ENCODE results near the gene CA5A.
"Not testable (repeated sequence)": the region's sequence is repeated elsewhere in the genome, so short reads cannot be mapped to it uniquely, and the experiment has no call there.

CA5A gene

DNA sequence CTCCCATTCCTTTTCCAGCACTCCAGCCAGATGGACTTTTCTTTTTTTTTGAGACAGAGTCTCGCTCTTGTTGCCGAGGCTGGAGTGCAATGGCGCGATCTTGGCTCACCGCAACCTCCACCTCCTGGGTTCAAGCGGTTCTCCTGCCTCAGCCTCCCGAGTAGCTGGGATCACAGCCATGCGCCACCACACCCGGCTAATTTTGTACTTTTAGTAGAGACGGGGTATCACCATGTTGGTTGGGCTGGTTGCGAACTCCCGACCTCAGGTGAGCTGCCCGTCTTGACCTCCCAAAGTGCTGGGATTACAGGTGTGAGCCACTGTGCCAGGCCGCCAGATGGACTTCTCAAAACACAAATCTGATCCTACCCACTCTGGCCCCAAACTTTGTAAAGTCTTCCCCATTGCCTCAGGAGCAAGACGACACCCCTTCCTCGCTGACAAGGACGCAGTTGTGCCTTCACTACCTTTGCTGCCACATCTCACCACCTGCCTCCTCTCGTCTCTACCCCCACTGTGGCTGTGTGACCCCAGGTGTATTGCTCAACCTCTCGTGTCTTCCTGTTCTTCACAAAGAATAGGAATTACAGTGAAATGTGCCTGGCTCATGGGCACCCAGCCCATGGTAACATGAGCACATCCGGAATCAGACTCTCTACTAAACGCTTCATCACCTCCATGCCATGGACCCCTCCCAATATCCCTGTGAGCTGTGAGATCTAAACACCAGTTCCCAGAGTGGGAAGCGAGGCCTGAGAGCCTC, 11.2 kb upstream of the CA5A start:
- no peak for DNase-seq

DNA sequence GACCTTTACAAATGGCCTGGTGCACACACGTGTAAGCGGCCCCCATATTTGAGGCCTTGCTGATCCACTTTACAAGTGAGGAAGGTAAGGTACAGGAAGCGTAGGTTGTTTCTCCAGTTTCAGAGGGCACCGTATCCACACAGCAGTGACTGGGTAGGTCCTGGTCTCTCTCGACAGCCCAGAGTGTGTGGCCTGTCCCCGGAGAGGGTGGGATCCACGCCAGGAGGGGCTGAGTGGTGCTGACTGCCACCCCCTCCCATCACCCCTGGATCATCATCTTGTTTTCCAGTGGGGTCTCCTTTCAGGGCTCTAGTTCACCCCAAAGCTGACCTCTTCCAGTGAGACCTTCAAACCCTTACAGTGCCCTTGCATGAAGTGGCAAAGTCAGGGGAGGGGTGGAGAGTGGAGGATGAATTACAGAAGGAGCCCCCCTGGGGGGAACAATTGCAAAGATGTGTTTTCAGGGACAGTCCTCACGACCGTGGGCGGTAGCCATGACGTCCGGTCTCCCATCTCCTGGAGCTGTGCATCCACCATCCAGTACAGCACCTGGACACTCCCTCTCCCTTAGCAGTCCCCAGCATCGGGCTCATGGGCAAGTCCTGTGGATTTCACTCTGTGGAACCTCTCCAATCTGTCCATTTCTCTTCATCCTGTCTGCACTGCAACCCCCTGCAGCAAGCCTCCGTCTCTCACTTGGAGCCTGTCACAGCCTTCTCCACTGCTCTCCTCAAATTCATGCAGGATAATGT, 10.4 kb upstream of the CA5A start:
- no peak for DNase-seq

- DNase-seq = peak; percentile 73
Observed at GRCh38 chr16:87945351-87946042, 9.2 kb upstream of the CA5A start.

DNA sequence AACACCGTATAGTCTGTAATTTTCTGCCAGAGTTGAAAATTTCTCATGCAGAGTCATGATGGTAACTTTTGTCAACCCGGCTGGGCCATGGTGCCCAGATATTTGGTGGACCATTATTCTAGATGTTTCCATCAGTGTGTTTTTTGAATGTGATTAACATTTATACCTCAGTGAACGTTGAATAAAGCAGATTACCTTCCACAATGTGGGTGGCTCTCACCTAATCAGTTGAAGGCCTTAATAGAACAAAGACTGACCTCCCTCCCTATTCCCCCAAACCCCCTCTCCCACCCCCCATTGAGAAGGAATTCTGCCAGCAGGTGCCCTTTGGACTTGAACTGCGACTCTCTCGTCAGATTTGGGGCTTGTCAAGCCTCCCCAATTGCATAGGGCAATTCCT, 6.4 kb upstream of the CA5A start:
- DNase-seq = no peak

- DNase-seq = no peak
Observed at GRCh38 chr16:87939562-87940423, 3.5 kb upstream of the CA5A start.

DNA sequence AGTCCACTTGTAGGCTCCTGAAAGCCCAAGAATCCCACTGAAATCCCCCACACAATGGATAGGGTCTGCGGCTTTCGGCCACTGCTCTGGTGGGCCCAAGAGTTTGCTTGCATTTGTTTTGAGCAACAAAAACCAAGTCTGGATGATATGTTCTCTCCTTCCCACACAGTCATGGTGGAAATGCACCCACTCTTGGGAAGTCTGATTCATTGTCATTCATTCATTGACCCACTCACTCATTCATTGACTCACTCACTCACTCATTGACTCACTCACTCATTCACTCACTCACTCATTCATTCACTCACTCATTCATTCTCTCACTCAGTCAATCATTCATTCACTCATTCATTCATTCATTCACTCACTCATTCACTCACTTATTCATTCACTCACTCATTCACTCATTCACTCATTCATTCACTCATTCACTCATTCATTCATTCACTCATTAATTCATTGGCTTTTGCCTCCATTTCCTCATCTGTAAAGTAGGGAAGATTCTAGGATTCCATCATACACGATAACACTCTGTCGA, 2.2 kb upstream of the CA5A start:
- DNase-seq = no peak

- not testable (repeated sequence) for DNase-seq
Observed at GRCh38 chr16:87937231-87937542, 858 bp upstream of the CA5A start.

DNA sequence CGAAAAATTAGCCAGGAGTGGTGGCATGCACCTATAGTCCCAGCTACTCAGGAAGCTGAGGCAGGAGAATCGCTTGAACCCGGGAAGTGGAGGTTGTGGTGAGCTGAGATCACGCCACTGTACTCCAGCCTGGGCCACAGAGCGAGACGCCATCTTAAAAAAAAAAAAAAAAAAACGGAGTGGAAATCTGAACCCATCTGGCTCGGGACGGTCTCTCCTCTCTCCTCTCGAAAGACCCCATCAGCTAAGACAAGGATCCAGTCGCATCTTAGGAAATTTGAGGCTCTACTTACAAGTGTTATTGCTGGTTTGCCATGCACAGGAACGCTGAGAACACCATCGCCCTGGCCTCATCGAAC, 334 bp downstream of the CA5A start:
- DNase-seq = not testable (repeated sequence)

DNA sequence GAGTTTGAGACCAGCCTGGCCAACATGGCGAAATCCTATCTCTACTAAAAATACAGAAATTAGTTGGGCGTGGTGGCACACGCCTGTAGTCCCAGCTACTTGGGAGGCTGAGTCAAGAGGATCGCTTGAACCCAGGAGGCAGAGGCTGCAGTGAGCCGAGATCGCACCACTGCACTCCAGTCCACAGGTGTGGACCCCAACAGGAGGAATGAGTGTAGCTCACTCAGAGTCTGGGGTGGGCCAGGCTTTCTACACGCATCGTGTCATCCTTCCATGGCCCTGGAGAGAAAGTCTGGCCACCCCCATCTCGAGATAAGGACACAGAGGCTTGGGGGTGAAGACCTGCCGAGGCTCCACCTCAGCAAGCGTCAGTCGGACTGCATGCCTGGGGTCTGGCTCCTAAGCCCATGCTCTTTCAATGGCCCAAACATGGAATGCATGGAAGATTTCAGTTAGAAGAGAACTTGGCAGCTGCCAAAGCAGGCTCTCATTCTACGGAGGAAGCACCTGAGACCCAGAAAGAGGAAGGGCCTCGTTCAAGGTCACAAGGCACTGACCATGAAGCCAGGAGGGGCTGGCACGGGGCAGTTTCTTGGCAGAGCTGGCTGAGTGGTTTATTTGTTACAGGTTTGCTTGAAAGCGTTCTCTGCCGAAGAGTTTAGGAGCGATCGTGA, 1.4 kb downstream of the CA5A start:
- not testable (repeated sequence) for DNase-seq

GRCh38 chr16:87933140-87933495, 3.2 kb downstream of the CA5A start:
- DNase-seq = no peak

DNA sequence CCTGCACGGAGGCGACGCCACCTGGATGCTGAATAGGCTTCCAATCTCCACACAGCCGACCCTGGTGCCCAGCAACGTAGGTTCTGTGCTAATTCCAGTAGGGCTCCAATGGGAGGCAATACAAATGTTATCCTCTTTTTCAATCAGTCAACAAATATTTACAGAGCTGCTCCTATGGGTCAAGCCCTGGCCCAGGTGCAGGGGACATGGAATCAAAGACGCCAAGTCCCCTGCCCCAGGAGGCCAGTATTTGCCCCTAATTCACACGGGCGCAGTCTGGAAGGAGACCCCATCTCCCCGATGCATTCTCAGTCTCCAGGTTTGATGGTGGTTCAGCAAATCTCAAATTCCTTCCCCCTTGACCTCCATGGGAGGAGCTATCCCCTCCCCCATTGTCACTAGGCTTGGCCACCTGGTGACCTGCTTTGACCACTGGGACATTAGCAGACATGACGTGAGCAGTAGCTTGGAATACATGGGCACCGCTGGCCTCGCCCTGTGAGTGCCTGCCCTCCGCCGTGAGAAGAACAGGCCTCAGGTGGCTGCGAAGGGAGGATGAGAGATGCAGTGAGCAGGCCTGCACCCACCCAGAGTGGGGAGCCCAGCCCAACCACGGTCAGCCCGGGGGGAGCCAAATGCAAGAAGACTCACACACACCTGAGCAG, 3.7 kb downstream of the CA5A start:
- DNase-seq = not testable (repeated sequence)

DNA sequence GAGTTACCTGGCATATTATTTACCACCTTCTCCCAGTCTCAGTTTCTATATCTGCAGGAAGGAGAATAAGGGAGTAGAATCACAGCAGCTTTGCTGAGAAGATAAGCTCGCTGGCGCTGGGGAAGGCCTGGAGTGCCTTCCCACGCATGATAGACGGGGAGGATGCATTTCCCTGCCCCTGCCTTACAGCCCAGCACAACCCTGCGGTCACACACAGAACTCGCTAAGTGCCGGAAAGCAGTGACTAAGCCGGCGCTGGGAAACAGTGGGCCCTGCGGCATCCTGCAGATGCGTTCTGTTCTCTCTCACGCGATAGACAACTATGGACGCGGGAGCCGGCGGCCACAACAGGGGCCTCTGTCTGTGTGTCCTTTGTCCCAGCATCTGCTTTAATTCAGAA, 4.8 kb downstream of the CA5A start:
- DNase-seq = no peak

DNA sequence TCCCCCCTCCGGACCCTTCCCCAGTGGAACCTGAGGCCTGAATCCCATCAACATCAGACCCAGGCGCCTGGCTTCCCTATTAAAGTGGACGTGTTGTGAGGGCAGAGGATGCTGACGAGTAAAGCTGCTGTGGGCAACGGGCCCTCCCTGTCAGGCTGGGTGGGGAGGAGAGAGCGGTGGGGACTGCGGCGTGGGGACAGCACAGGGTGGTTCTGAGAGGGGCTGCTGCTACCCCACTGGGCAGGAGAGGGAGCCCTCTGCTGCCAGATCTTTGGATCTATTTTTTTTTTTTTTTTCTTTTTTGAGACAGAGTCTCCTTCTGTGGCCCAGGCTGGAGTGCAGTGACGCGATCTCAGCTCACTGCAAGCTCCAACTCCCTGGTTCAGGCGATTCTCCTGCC, 5.9 kb downstream of the CA5A start:
- DNase-seq = no peak

DNA sequence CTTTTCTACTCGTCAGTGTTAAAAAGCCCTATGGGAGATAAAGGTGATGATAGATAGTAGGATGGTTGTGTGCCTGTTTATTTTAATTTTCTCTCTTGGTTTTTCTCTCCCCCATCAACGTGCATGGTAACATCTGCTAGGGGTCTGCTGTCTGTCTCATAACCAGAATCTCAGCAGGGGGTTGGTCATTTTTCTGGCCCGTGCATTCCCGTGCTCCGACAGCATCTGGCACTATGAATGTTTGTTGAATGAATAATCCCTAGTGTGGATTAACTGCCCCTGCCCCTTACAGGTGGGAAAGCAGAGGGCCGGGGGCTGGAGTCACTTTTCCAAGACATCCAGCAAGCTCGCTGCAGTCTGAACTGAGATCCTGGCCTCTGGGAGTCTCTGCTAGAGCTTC, 6.3 kb downstream of the CA5A start:
- DNase-seq = no peak

- DNase-seq = no peak
Observed at GRCh38 chr16:87927195-87927562, 9.2 kb downstream of the CA5A start.

GRCh38 chr16:87926246-87927194, 9.8 kb downstream of the CA5A start:
- DNase-seq = no peak

- DNase-seq = no peak
Observed at GRCh38 chr16:87924811-87925670, 11.3 kb downstream of the CA5A start.

GRCh38 chr16:87924041-87924810, 12.1 kb downstream of the CA5A start:
- no peak for DNase-seq

Measured in femur (tissue), 1 donor.